Measurements from ENCODE around the gene EPB41L2. TPM values are rescaled to one million over a fixed set of nuclear protein-coding genes. Genes with fewer than 3 reads are reported as not detected.

EPB41L2 gene
- total RNA-seq, 1 donor from 2014 or later, result 16.5 TPM

DNA sequence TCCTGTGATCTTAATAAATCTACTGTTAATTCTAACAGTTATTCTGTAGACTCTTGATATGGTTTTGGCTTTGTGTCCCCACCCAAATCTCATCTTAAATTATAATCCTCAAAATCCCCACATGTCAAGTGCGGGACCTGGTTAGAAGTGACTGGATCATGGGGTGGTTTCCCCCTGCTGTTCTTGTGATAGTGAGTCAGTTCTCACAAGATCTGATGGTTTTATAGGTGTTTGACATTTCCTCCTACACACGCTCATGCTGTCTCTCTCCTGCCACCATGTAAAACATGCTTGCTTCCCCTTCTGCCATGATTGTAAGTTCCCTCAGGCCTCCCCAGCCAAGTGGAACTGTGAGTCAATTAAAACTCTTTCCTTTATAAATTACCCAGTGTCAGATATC lies 10.5 kb upstream of the EPB41L2 start:
- peaks cover 5% of the 10 kb centered on the region for H3K27me3 Mint-ChIP-seq
- intact Hi-C loops (cut with micrococcal nuclease), result no loop called here
- H3K36me3 Mint-ChIP-seq (ENCODE audit: low read depth), result no peaks in the 10 kb centered on the region
- DNase-seq, result no peak
- H3K9me3 Mint-ChIP-seq, result peaks cover 11% of the 10 kb centered on the region
- no peak overlapping the region for H3K27ac Mint-ChIP-seq
- H3K4me1 Mint-ChIP-seq, result peaks cover 2% of the 10 kb centered on the region
- H3K4me3 Mint-ChIP-seq, result no peak overlapping the region

DNA sequence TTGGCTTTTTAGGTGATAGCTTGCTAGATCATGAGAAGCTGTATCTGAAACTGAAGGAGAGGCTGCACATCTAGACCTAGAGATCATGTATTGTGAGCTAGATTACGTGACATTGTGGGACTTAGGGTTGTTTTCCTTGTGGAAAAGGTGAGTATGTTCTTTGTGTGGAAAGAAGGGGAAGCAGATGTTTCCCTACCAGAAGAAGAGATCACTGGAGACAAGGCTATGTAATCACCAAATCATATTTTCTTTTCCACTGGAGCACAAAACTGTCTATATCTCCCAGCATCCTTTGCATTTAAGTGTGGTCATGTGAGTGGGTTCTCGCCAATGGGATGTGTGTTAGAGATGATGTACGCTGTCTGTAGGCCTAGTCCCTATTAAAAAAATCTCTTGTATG lies 7.0 kb upstream of the EPB41L2 start:
- intact Hi-C loops (cut with micrococcal nuclease), result no loop called here
- Mint-ChIP-seq H3K27me3 (peaks cover 5% of the 10 kb centered on the region), H3K9me3 (peaks cover 11% of the 10 kb centered on the region), H3K4me3 (no peak overlapping the region), H3K36me3 (ENCODE audit: low read depth) (no peaks in the 10 kb centered on the region), H3K4me1 (peaks cover 2% of the 10 kb centered on the region), H3K27ac (no peak overlapping the region)
- DNase-seq, result no peak

DNA sequence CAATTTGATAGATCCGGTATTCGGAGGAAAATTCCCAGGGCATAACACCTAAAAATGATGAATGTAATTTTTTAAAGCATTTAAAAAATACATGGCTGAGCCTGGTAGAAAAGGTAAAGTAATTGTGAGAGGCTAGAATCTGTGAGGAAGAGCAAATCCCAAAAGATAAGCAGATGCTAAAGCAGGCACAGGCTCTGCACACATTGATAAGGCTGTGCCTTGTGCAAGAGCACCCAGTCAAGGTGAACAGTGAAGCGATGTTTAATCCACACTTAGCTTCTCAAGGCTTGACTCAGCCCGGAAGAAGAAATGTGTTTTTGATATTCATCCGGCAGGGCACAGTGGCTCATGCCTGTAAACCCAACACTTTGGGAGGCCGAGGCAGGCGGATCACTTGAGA lies 5.1 kb upstream of the EPB41L2 start:
- no peak overlapping the region for H3K4me3 Mint-ChIP-seq
- no peak for DNase-seq
- intact Hi-C loops (cut with micrococcal nuclease), result no loop called here

DNA sequence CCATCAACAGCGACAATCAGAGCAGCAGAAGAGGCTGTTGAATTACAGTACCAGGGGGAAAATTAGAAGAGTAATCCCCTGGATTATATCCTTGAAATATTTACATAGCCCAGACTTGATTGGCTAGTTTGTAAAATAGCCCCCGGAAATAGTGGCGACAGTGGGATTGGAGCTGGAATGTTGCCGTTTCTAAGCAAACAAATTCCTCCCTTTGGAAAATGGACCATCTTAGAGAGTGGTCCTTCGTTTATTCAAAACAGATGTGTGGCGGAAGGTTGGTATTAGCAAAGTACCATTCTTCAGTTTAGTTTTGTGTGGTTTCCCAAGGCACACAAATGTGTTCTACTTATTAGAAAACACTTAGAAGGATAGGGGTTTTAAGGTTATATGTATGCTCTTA lies 4.5 kb upstream of the EPB41L2 start:
- no peak for DNase-seq
- peaks cover 7% of the 10 kb centered on the region for H3K27me3 Mint-ChIP-seq
- H3K4me1 Mint-ChIP-seq, result peaks cover 7% of the 10 kb centered on the region
- H3K27ac Mint-ChIP-seq, result no peak overlapping the region
- peaks cover 7% of the 10 kb centered on the region for H3K9me3 Mint-ChIP-seq
- intact Hi-C loops (cut with micrococcal nuclease), result no loop called here
- H3K36me3 Mint-ChIP-seq (ENCODE audit: low read depth), result no peaks in the 10 kb centered on the region
- no peak overlapping the region for H3K4me3 Mint-ChIP-seq

More for the DNA sequence above, 5.1 kb upstream of the EPB41L2 start:
- Mint-ChIP-seq H3K36me3 (ENCODE audit: low read depth) (no peaks in the 10 kb centered on the region), H3K27ac (no peak overlapping the region), H3K4me1 (peaks cover 7% of the 10 kb centered on the region), H3K27me3 (peaks cover 7% of the 10 kb centered on the region), H3K9me3 (peaks cover 7% of the 10 kb centered on the region)

DNA sequence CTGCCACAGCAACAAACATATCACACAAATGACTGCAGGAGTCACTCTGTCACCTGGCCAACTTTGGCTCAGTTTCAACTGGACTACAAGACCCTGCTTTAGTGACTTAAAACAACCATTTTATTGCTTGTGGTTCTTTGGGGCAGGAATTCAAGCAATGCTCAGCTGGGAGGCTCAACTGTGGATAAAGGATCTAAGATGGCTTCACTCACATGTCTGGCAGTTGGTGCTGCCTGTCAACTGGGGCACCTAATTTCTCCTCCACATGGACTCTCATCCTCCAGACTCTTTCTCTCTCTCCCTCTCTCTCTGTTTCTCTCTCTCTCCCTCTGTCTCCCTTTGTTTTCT lies 2.8 kb upstream of the EPB41L2 start:
- Mint-ChIP-seq H3K9me3 (peaks cover 7% of the 10 kb centered on the region), H3K36me3 (ENCODE audit: low read depth) (no peaks in the 10 kb centered on the region), H3K27me3 (peaks cover 18% of the 10 kb centered on the region), H3K4me3 (no peak overlapping the region), H3K27ac (no peak overlapping the region), H3K4me1 (peaks cover 13% of the 10 kb centered on the region)
- DNase-seq, result no peak
- intact Hi-C loops (cut with micrococcal nuclease), result no loop called here

DNA sequence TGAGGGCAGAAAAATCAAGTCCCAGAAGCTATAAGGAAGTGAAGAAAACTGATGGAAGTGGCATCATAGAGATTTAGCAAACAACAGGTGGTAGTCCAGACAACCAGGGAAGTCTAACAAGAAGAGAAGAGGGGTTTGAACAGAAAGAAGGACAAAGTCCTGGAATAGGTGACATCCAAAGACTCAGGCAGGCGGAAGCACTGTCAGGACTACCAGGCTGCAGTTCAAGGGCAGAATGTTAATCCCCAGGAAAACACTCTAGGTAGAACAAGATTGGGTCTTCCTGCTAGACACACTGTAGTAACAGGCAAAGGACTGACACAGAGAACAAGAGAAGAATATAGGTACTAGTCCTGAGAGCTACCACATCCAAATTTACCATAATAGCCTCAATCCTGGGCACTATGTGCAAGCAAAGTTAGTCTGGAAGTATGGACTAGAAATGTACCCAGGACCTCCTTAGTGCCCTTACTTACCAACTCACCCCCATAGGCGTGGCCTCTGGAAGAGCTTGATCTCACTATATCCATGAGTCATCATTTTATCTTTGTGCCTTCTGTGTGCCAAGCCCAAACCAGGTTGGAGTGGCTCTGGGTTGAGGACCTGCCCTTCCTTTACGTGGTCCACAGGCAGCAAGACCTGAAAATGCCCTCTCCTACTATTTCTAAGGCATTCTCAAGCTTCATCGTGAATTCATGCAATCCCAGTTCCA lies 2.2 kb upstream of the EPB41L2 start:
- intact Hi-C loops (cut with micrococcal nuclease), result no loop called here
- Mint-ChIP-seq H3K4me1 (peaks cover 15% of the 10 kb centered on the region), H3K27ac (no peak overlapping the region), H3K9me3 (peaks cover 4% of the 10 kb centered on the region), H3K27me3 (peaks cover 20% of the 10 kb centered on the region), H3K36me3 (ENCODE audit: low read depth) (no peaks in the 10 kb centered on the region), H3K4me3 (no peak overlapping the region)
- DNase-seq, result no peak

DNA sequence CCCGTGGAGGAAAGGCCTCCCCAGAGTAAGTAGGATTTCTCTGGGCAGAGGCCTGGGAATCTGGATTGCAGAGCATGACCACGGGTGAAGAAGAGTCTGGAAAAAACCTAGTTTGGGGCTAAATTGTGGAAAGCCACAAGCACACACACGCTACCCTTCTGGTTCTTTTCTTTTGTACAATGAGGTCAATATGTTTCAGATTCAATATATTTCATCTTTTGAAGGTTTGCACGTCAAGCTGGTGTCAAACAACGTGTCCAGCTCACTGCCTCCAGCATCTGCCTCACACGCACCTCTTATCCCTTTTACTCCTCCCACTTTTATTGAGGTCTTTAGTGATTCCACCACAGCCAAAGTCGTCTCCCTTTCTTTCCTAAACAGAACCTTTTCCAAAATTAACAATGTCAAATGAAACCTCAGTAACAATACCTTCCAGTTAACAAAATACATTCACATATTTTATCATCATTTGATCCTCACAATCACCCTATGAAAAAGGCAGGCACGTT lies 773 bp upstream of the EPB41L2 start:
- peaks cover 15% of the 10 kb centered on the region for H3K4me1 Mint-ChIP-seq
- H3K4me3 Mint-ChIP-seq, result peak overlapping the region; percentile 86
- no peaks in the 10 kb centered on the region for H3K9me3 Mint-ChIP-seq
- peak overlapping the region; percentile 8 for H3K27ac Mint-ChIP-seq
- no peak for DNase-seq
- peaks cover 21% of the 10 kb centered on the region for H3K27me3 Mint-ChIP-seq
- H3K36me3 Mint-ChIP-seq (ENCODE audit: low read depth), result no peaks in the 10 kb centered on the region
- intact Hi-C loops (cut with micrococcal nuclease), result loop anchor here (2.0 to 5.0 kb wide), 2 partner anchors 468 to 563 kb away; no protein-coding TSS in a partner anchor

DNA sequence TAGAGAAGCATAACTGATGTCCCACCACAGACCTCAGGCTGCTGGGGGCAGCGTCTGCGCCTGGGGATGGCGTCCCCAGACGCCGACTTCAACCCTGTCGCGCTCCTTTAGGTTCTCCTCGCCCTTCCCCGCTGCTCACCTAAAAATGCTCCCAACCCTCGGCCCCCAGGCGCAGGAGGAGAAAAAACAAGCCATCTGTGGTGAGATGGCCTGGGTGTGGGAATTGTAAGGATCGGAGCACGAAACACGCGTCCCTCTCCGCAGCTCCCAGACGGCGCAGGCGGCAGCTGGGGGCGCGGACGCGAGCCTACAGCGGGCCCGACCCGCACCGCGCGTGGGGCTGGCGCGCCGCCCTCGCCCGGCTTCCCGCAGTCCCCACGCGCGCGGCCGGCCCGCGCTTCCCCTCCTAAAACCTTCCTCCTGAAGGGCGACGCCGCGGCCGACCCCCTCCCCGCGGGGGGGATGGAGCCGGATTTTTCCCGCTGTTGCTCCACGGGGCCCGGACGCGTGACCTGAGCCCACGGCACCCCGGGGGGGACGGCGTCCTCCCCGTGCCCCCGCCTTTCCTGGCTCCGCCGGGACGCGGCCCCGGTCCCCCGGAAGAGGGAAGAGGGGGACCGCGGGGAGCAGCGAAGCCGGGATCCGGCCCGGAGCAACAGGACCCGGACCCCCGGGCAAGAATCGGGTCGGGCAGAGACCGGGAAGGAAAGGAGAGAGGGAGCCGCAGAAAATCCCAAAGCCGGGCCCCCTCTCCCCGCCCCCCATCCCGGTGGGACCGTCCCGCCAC lies 611 bp downstream of the EPB41L2 start:
- H3K4me3 Mint-ChIP-seq, result peak overlapping the region; percentile 86
- H3K9me3 Mint-ChIP-seq, result no peaks in the 10 kb centered on the region
- peak; percentile 70 for DNase-seq
- peaks cover 15% of the 10 kb centered on the region for H3K4me1 Mint-ChIP-seq
- peak overlapping the region; percentile 35 for H3K27ac Mint-ChIP-seq
- no peaks in the 10 kb centered on the region for H3K36me3 Mint-ChIP-seq (ENCODE audit: low read depth)
- intact Hi-C loops (cut with micrococcal nuclease), result loop anchor here (2.0 to 5.0 kb wide), 2 partner anchors 470 to 564 kb away; no protein-coding TSS in a partner anchor
- H3K27me3 Mint-ChIP-seq, result peaks cover 21% of the 10 kb centered on the region

DNA sequence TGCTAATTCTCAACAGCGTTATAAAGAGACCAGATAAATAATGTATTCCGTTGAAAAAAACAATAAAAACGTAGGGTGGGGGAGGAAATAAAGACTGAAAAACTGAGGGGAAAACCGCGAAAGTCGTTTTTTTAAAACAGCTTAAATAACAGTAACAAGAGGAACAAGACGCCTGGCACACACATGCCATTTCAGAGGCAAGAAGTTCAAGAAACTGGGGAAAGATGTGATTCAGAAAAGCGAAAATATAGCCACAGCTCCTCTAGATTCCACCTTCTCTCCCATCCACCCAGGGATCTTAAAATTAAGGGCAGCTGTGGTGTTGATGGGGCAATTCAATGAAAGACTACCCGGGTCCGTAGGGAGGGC lies 1.3 kb downstream of the EPB41L2 start:
- Mint-ChIP-seq H3K9me3 (no peaks in the 10 kb centered on the region), H3K27ac (no peak overlapping the region), H3K4me1 (peaks cover 15% of the 10 kb centered on the region), H3K36me3 (ENCODE audit: low read depth) (no peaks in the 10 kb centered on the region), H3K4me3 (peak overlapping the region; percentile 82), H3K27me3 (peaks cover 21% of the 10 kb centered on the region)
- intact Hi-C loops (cut with micrococcal nuclease), result loop anchor here (2.0 to 5.0 kb wide), 2 partner anchors 471 to 565 kb away; no protein-coding TSS in a partner anchor
- DNase-seq, result no peak

DNA sequence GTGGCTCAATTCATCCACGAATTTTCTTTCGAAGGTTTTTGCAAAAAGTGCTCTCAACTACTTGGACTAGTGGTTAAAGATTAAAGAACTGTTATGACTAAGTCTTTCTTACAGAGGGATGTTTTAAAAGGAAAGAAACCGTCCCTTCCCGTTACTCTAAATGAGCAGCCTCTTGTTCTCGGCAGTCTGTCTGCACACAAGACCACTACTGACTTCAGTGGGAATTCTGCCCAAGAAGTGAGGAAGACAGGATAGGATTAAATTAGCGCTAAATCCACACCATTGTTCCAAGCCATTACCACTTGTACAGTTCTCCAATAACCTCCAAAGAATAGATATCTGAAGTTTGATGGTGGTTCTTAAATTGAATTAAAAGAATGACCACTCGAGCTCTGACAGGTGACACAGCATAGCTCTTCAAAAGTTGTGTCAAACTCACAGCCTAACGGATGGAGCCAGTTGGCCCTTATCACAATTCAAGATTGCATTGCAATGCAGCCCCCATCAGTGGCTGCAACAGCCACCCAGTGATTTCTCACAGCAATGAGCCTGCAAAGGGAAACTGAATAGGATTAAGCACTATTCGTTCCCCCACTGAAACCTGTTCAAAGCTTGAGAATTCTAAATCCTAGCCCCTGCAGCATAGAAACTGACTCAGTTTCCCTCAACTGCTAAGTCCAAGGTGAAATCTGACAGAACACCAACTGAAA lies 1.8 kb downstream of the EPB41L2 start:
- H3K27me3 Mint-ChIP-seq, result peaks cover 21% of the 10 kb centered on the region
- DNase-seq, result no peak
- intact Hi-C loops (cut with micrococcal nuclease), result loop anchor here (5.0 kb wide), 1 partner anchor 471 kb away; no protein-coding TSS in a partner anchor
- peaks cover 5% of the 10 kb centered on the region for H3K9me3 Mint-ChIP-seq
- H3K36me3 Mint-ChIP-seq (ENCODE audit: low read depth), result no peaks in the 10 kb centered on the region
- peaks cover 15% of the 10 kb centered on the region for H3K4me1 Mint-ChIP-seq
- peak overlapping the region; percentile 82 for H3K4me3 Mint-ChIP-seq
- no peak overlapping the region for H3K27ac Mint-ChIP-seq

DNA sequence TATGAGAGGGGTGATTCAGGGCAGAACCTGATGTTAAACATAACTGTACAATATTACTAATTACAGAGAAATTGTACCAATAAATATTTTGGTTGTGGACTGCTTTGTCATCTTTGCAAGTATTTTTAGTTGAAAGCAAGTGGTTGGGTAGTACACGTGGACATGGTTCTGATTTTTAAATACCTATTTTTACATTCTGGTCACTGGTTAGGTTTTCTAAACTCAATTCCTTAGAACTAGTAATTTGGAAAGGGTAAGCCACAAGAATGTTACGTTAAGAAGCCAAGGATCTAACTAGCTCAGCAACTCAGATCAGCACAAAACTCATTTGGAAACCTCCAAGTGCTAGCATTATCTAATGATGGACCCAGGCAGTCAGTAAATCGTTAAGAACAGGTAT lies 2.7 kb downstream of the EPB41L2 start:
- peaks cover 5% of the 10 kb centered on the region for H3K9me3 Mint-ChIP-seq
- no peaks in the 10 kb centered on the region for H3K36me3 Mint-ChIP-seq (ENCODE audit: low read depth)
- intact Hi-C loops (cut with micrococcal nuclease), result loop anchor here (5.0 kb wide), 1 partner anchor 472 kb away; no protein-coding TSS in a partner anchor
- no peak for DNase-seq
- H3K27ac Mint-ChIP-seq, result no peak overlapping the region
- no peak overlapping the region for H3K4me3 Mint-ChIP-seq
- peaks cover 21% of the 10 kb centered on the region for H3K27me3 Mint-ChIP-seq
- H3K4me1 Mint-ChIP-seq, result peaks cover 15% of the 10 kb centered on the region

DNA sequence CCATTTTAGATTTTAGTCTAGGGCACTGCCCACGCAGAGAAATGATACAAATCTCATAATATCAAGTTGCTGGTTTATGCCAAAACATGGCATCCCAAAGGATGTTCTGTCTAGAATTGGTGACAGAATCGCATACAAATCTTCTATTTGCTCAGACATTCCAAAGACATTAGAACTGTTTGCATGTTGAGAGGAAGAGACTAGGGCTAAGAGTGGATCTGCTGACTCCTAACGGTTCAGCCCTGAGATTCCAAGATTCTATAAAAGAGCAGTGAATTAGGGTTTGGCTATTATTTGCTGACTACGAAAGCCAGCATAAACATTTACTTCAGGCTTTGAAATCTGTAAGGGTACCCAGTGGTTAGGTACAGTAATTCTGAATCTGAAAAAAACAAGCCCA lies 3.6 kb downstream of the EPB41L2 start:
- Mint-ChIP-seq H3K27ac (no peak overlapping the region), H3K27me3 (peaks cover 21% of the 10 kb centered on the region), H3K9me3 (peaks cover 6% of the 10 kb centered on the region), H3K36me3 (ENCODE audit: low read depth) (peaks cover under 1% of the 10 kb centered on the region), H3K4me3 (no peak overlapping the region), H3K4me1 (peaks cover 15% of the 10 kb centered on the region)
- DNase-seq, result no peak
- intact Hi-C loops (cut with micrococcal nuclease), result no loop called here

DNA sequence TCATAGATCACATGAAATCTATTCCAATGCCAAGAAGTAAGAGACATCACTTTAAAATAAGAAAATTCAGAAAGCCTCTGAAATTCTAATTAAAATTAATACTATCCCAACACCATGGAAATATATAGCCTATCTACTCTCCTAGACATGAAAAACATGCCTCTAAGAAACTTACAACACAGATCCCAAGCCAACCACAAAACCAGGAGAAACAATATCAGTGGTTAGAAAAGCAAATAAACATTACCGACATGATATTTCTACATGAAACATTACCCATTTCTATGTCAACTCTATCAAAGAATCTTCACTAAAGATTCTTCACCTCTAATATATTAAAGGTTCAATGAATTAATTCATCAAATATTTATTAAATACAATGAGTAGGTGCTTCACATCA lies 4.8 kb downstream of the EPB41L2 start:
- DNase-seq, result no peak
- intact Hi-C loops (cut with micrococcal nuclease), result no loop called here
- Mint-ChIP-seq H3K4me3 (no peak overlapping the region), H3K36me3 (ENCODE audit: low read depth) (peaks cover 8% of the 10 kb centered on the region), H3K4me1 (peaks cover 8% of the 10 kb centered on the region), H3K27me3 (peaks cover 17% of the 10 kb centered on the region), H3K9me3 (peaks cover 13% of the 10 kb centered on the region), H3K27ac (no peak overlapping the region)

Measured in activated CD4-positive, alpha-beta T cell treated with anti-CD3 and anti-CD28 coated beads, Interleukin-2, amount 10 ng/mL, durations not matched to agents 24 days and 14 days (primary cell).